Activated CD8-positive, alpha-beta T cell treated with anti-CD3 and anti-CD28 coated beads for 36 hours (primary cell): ENCODE results near the gene ACOT7. TPM values are rescaled to one million over a fixed set of nuclear protein-coding genes. Genes with fewer than 3 reads are reported as not detected.
"Not testable (repeated sequence)": the region's sequence is repeated elsewhere in the genome, so short reads cannot be mapped to it uniquely, and the experiment has no call there.

Experiments
- ATAC-seq: fragments of 200-7000 bp; cut with Tn5 transposase; one replicate; pipeline ENCODE4 v1.10.0; 2021; ENCODE audit warnings: mild to moderate bottlenecking, moderate library complexity
- CTCF ChIA-PET: fragments of 350-600 bp; sonication (Branson Sonifier 250); formaldehyde crosslinking; loops from one replicate; lab custom pipeline; 2021; ENCODE audit warnings: antibody characterized with exemption; lab: Charles Lee
- POLR2A ChIA-PET: fragments of 350-600 bp; sonication (Branson Sonifier 250); formaldehyde crosslinking; loops from one replicate; lab custom pipeline; 2021; ENCODE audit warnings: antibody characterized with exemption; lab: Charles Lee
- DNase-seq: peaks from one replicate; pipeline ENCODE4 v3.0.0-alpha.2; 2020
- H3K27ac Mint-ChIP-seq: one replicate; pipeline ENCODE4 v1.8.0; 2021; ENCODE audit warnings: mild to moderate bottlenecking, mixed read lengths
- H3K27me3 Mint-ChIP-seq: one replicate; pipeline ENCODE4 v1.8.0; 2021; ENCODE audit warnings: mixed read lengths
- H3K36me3 Mint-ChIP-seq: one replicate; pipeline ENCODE4 v1.8.0; 2021; ENCODE audit warnings: low read depth, mixed read lengths
- H3K4me1 Mint-ChIP-seq: one replicate; pipeline ENCODE4 v1.8.0; 2021; ENCODE audit warnings: low read depth, mixed read lengths
- H3K4me3 Mint-ChIP-seq: one replicate; pipeline ENCODE4 v1.8.0; 2021; ENCODE audit warnings: mild to moderate bottlenecking, moderate library complexity, mixed read lengths
- H3K9me3 Mint-ChIP-seq: one replicate; pipeline ENCODE4 v1.8.0; 2021; ENCODE audit warnings: mixed read lengths
- intact Hi-C: fragments of 100-400 bp; cut with micrococcal nuclease; formaldehyde crosslinking; loops from one replicate; pipeline ENCODE4 v1.10.0; 2022
- total RNA-seq, 2 experiments: library from RNA; stranded (reverse); gene quantifications; one replicate each; pipeline ENCODE4 v1.2.3, GENCODE V29; 2021
- TF ChIP-seq, protein P1 (sequence below): fragments of 200-600 bp; IDR thresholded peaks from one replicate; pipeline ENCODE4 v1.8.0; 2022; ENCODE audit warnings: antibody characterized with exemption, mild to moderate bottlenecking

The ACOT7 gene
- total RNA-seq, 2 experiments from 2014 or later: 80.4 to 86.7 TPM

DNA sequence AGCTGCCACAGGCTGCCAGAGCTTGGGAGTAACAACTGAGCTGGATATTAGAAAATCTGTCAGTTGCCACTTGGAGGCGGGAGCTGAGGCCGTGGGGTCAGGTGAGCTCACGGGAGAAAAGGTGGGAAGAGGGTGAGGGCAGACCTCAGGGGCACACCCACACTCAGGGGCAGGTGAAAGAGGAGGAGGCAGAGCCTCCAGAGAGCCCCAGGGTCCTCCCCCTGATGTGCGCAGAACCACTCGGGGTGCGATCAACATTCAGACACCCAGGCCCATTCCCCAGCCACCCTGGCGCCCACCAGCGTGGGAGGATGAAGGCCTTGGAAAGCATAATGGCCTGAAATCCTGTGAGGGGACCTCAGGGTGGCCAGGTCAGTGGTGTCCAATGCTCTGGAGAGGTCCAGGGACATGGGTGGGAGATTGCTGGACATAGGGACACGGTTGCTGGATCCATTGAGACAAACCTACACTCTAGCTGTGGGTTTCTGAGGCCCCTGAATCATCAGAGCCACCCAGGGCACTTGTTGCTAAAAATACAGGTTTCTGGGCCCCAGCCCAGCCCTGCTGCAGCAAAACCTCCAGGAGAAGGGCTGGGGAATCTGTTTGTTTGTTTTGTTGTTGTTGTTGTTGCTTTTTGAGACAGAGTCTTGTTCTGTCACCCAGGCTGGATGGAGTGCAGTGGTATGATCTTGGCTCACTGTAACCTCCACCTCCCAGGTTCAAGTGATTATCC is 83.3 kb downstream of the ACOT7 start:
- intact Hi-C loops: no loop called here
- Mint-ChIP-seq H3K27ac (no peak overlapping the region), H3K27me3 (no peaks in the 10 kb centered on the region), H3K4me3 (no peak overlapping the region), H3K36me3 (peaks cover 2% of the 10 kb centered on the region), H3K4me1 (no peaks in the 10 kb centered on the region), H3K9me3 (no peaks in the 10 kb centered on the region)
- ChIA-PET CTCF (interaction anchor here (1.2 kb wide), 1 partner anchor 113 kb away, joined by 3 read pairs; no protein-coding TSS in a partner anchor), POLR2A (no interaction called here)
- no peak for ATAC-seq
- TF ChIP-seq, protein P1, sequence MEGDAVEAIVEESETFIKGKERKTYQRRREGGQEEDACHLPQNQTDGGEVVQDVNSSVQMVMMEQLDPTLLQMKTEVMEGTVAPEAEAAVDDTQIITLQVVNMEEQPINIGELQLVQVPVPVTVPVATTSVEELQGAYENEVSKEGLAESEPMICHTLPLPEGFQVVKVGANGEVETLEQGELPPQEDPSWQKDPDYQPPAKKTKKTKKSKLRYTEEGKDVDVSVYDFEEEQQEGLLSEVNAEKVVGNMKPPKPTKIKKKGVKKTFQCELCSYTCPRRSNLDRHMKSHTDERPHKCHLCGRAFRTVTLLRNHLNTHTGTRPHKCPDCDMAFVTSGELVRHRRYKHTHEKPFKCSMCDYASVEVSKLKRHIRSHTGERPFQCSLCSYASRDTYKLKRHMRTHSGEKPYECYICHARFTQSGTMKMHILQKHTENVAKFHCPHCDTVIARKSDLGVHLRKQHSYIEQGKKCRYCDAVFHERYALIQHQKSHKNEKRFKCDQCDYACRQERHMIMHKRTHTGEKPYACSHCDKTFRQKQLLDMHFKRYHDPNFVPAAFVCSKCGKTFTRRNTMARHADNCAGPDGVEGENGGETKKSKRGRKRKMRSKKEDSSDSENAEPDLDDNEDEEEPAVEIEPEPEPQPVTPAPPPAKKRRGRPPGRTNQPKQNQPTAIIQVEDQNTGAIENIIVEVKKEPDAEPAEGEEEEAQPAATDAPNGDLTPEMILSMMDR: no peak
- no peak for DNase-seq

DNA sequence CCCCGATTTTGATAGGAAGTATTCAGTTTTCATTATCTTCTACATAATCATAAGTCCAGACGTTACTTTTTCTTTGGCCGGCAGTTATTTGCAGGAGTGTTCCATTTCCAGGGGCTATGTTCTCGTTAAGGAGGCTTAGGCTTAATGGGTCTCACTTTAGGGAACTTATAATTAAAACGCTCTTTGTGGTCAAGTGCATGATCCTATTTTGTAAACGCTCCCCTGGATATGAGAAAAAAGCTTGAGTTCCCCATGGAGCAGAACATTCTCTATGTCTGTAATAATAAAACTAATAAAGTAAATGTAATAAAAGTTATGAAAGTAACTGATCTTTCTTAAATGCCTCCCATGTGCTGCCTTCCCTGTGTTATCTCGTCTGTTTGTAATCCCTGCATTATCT is 84.0 kb downstream of the ACOT7 start:
- intact Hi-C loops: no loop called here
- Mint-ChIP-seq H3K4me1 (no peaks in the 10 kb centered on the region), H3K27ac (no peak overlapping the region), H3K9me3 (no peaks in the 10 kb centered on the region), H3K4me3 (no peak overlapping the region), H3K27me3 (no peaks in the 10 kb centered on the region), H3K36me3 (peaks cover 2% of the 10 kb centered on the region)
- no peak for DNase-seq
- ATAC-seq: no peak
- TF ChIP-seq, protein P1: no peak
- ChIA-PET CTCF (interaction anchor here (1.2 kb wide), 1 partner anchor 113 kb away, joined by 3 read pairs; no protein-coding TSS in a partner anchor), POLR2A (no interaction called here)

DNA sequence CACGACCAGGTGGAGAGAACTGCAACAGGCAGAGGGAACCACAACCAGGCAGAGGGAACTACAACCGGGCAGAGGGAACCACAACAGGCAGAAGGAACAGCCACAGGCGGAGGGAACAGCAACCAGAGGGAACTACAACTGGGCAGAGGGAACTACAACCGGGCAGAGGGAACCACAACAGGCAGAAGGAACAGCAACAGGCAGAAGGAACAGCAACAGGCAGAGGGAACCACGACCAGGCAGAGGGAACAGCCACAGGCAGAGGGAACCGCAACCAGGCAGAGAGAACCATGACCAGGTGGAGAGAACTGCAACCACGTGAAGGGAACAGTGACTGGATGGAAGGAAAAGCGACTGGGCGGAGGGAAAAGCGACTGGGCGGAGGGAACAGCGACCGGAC is 85.1 kb downstream of the ACOT7 start:
- ChIA-PET POLR2A (no interaction called here), CTCF (no interaction called here)
- H3K27ac Mint-ChIP-seq: no peak overlapping the region
- no peak for DNase-seq
- no peaks in the 10 kb centered on the region for H3K9me3 Mint-ChIP-seq
- TF ChIP-seq, protein P1: no peak
- H3K27me3 Mint-ChIP-seq: no peaks in the 10 kb centered on the region
- H3K4me3 Mint-ChIP-seq: no peak overlapping the region
- ATAC-seq: no peak
- no peaks in the 10 kb centered on the region for H3K4me1 Mint-ChIP-seq
- peaks cover 2% of the 10 kb centered on the region for H3K36me3 Mint-ChIP-seq
- intact Hi-C loops: no loop called here

DNA sequence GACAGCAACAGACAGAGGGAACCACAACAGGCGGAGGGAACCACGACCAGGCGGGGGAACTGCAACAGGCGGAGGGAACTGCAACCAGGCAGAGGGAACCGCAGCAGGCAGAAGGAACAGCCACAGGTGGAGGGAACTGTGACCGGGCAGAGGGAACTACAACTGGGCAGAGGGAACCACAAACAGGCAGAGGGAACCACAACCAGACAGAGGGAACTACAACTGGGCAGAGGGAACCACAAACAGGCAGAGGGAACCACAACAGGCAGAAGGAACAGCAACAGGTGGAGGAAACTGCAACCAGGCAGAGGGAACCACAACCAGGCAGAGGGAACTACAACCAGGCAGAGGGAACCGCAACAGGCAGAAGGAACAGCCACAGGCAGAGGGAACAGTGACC is 85.9 kb downstream of the ACOT7 start:
- POLR2A ChIA-PET, H3K27me3 Mint-ChIP-seq, CTCF ChIA-PET, intact Hi-C loops, H3K4me3 Mint-ChIP-seq, H3K36me3 Mint-ChIP-seq, DNase-seq, H3K4me1 Mint-ChIP-seq, ATAC-seq, H3K27ac Mint-ChIP-seq, H3K9me3 Mint-ChIP-seq: not testable (repeated sequence)

DNA sequence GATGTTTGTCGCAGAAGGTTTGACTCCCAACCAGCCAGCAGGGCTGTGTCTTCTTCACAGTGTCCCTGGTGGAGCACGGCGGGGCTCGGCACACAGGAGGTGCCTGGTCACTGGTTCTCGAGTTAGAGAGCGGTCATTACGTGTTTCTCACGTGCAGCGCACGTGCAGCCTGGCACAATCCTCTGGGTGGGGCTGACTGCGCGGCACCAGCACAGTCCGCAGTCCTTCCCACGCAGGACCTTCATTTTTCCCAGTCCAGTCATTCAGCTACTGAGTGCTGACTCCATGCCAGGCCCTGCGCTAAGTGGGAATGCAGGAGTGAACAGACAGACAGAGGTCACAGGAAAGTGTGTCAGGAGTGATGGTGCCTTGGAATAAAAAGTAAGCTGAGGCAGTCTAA is 86.5 kb downstream of the ACOT7 start:
- Mint-ChIP-seq H3K9me3 (no peaks in the 10 kb centered on the region), H3K27me3 (no peaks in the 10 kb centered on the region), H3K4me3 (no peak overlapping the region), H3K4me1 (no peaks in the 10 kb centered on the region), H3K36me3 (peaks cover 2% of the 10 kb centered on the region), H3K27ac (no peak overlapping the region)
- ATAC-seq: no peak
- TF ChIP-seq, protein P1: no peak
- intact Hi-C loops: no loop called here
- ChIA-PET POLR2A (no interaction called here), CTCF (no interaction called here)
- no peak for DNase-seq
